GM18517 (cell line): Measurements from ENCODE around the gene JARID2.

Experiments
- ATAC-seq: cut with Tn5 transposase; IDR thresholded peaks from one replicate; pipeline ENCODE4 v1.9.1; 2021; ENCODE audit warnings: mild to moderate bottlenecking, moderate library complexity; ENCODE audit not compliant: unreplicated experiment

The JARID2 gene

GRCh38 chr6:15245361-15246216, at the start of gene JARID2:
Gene JARID2, plus strand, starts transcription at chr6:15246069. Its CDS starts 471 bp downstream, at chr6:15246540.
- ATAC-seq: peak; percentile 61

GRCh38 chr6:15200087-15200486, 45.8 kb upstream of the JARID2 start:
- no peak for ATAC-seq

DNA sequence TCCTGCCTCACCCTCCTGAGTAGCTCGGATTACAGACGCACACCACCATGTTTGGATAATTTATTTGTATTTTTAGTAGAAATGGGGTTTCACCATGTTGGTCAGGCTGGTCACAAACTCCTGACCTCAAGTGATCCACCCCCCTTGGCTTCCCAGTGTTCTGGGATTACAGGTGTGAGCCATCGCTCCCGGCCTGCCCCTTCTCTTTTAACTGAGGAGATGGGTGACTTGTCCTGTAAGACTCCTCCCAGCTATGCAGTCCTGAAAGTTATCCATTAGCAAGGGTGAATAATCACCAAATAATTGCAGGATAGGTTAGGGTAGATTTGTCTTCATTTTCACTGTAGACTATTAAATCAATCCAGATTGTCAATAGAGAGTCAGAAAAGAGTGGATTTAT, 40.5 kb upstream of the JARID2 start:
- ATAC-seq: no peak

DNA sequence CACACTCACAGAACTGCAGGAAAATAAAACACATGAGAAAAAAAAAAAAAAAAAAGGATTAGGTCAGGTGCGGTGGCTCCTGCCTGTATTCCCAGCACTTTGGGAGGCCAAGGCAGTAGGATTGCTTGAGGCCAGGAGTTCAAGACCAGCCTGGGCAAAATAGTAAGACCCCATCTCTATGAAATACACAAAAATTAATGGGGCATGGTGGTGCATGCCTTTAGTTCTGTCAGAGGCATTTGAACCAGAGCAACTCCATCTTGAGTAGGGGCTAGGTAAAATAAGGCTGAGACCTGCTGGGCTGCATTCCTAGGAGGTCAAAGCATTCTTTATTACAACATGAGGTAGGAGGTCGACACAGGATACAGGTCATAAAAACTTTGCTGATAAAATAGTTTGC, 39.0 kb upstream of the JARID2 start:
- ATAC-seq: no peak

GRCh38 chr6:15207923-15208322, 37.9 kb upstream of the JARID2 start:
- ATAC-seq: no peak

DNA sequence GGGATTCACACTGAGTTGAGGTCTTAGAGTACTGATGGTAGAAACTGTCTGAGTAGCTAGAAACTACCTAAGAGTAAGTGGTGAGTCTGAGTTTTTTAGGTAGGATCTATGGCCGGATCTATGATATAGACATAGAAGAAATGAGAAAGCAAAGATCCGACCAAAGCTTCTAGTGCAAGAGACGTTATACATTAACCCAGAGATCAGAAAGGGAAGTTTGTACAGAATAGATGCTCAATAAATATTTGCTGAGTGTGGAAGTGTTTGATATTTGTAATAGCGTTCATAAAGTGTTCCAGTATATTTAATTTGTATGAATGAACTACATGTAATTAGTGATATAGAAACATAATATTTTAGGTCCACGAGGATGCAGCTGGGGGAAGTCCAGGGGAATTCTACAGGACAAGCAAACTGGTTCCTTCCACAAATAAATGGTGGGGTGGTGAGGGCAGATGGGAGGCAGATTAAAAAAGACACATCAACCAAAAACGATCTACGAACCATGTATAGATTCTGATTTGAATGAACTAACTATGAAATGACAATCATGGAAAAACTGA, 31.9 kb upstream of the JARID2 start:
- ATAC-seq: no peak

DNA sequence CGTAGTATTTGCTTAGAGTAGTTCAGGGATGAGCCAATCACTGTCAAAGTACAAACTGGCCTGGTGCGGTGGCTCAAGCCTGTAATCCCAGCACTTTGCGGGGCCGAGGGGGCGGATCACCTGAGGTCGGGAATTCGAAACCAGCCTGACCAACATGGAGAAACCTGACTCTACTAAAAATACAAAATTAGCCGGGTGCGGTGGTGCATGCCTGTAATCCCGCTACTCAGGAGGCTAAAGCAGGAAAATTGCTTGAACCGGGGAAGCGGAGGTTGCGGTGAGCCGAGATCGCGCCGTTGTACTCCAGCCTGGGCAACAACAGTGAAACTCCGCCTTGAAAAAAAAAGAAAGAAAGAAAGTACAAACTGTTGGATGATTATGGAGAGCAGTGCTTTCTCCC, 27.5 kb upstream of the JARID2 start:
- no peak for ATAC-seq

GRCh38 chr6:15220062-15220461, 25.8 kb upstream of the JARID2 start:
- no peak for ATAC-seq

DNA sequence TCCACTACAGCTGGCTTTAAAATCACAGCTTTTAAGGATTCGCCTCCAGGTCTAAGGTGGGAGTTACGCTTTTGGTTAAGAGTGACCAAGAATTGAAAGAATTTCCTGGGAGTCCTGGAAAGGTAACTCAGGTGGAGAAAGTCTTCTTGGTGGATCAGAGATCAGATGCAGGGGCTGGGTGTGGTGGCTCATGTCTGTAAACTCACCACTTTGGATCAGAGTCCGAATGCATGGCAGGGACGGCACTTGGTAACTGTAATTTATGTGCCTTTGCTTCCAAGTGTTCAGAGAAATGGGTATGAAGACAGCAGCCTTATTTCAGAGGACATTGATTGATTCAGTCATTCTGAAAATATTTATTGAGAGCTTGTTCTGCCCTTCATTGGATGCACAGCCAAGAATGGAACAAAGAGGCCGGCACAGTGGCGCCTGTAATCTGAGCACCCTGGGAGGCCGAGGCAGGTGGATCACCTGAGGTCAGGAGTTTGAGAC, 18.0 kb upstream of the JARID2 start:
- ATAC-seq: no peak

DNA sequence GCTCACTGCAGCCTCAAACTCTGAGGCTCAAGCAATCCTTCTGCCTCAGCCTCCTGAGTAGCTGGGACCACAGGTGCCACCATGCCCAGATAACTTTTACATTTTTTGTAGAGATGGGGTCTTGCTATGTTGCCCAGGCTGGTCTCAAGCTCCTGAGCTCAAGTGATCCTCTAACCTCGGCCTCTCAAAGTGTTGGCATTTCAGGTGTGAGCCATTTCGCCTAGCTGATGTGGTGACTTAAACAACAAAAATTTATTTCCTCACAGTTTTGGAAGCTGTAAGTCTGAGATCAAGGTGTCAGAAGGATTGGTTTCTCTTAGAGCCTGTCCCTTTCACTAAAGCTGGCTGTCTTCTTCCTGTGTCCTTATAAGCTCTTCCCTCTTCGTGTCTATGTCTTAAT, 15.0 kb upstream of the JARID2 start:
- no peak for ATAC-seq

DNA sequence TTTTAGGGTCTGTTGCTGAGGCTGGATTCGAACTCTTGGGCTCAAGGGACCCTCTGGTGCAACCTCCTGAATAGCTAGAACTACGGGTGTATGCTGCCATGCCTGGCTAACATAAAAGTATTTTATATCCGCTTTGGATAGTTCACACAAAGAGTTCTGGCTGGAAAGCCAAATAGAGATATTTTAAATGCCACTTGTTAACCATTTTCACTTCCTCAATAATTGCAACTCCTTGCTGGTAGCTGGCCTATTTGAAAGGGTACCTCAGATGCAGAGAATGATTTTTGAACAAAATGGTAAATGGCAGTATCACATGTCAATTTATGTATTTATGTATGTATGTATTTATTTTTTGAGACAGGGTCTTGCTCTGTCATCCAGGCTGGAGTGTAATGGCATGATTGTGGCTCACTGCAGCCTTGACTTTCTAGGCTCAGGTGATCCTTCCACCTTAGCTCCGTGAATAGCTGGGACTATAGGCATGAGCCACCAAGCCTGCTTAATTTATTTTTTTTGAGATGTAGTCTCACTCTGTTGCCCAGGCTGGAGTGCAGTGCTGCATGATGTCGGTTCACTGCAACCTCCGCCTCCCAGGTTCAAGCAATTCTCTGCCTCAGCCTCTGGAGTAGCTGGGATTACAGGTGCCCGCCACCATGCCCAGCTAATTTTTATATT, 12.9 kb upstream of the JARID2 start:
- ATAC-seq: peak; percentile 56

- ATAC-seq: no peak
Observed at GRCh38 chr6:15234068-15234758, 11.7 kb upstream of the JARID2 start.

DNA sequence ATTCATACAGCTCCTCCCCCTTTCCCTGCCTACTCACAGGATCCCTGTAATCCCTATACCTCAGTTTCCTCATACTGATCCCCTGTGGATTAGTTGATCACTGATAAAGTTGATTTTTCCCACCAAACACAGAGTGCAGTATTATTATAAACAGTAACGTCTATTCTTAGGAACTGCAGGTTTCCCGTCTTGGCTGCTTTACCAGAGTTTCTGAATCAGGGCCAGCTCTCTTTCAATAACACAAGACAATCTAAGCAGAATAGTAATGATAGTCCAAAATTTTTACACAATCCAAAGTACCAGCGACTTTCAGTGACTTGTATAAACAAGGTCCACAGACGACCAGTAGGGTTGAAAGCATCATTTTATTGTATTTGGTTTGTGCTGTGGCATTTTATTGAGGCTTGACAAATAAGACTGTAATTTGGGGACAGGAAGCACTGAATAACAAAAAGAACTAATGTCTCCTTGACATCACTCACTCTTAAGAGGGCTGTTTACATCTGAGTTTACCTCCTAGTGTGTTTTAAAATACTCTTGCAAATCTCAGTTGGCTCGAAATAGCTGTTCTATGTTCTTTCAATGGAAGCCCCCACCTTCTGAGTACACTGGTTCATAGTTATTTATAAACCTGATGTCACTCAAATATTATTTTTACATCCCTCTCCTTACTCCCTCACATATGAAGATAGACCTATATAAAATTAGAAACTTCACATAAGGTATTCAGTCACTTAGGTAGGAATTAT, 6.1 kb upstream of the JARID2 start:
- no peak for ATAC-seq

DNA sequence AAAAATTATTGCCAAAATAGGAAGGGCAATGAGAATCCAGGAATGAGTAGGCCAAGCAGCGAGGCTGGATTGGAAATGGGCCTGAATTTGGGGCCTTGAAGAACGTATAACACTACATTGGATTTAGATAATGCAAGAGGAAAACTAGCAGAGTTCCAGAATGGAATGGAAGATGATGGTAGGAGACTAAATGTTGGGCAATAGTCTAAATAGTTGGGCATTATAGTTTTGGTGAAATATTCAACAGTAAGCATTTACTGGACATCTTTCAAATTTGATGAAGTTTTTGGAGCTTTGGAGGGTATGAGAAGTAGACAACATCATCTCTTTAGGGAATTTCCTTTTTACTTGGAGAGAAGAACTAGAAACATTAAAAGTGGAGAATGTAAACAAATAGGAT, 3.4 kb upstream of the JARID2 start:
- ATAC-seq: no peak

DNA sequence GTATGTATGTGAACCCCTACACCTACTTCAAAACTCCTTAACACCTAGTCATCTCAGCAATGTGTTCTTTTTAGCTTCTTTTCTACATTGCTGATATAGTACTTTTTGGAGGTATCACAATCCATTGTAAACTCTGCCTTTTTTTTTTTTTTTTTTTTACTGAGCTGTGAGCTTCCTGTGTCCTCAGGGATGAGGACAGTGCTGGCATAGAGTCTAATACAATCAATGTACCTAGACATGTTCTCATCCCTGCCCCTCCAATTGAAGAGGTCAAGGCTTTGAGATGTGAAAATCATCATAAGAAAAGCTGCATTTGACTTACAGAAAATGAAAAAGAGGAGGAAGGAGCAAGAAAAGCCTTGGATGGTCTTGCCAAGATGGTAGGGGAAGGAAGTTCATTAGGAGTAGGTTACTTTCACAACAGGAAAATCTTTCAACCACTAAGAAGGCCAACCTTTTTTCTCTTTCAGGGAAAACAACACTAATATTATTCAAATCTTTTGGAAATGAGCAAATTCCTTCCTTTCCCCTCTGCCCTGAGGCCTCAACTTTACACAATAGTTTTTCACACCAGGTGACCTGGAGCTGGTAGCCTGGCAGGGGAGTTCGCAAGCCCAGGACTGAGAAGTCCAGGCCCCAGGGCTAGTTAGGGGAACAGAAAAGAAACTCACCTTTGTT, 2.8 kb upstream of the JARID2 start:
- ATAC-seq: no peak

DNA sequence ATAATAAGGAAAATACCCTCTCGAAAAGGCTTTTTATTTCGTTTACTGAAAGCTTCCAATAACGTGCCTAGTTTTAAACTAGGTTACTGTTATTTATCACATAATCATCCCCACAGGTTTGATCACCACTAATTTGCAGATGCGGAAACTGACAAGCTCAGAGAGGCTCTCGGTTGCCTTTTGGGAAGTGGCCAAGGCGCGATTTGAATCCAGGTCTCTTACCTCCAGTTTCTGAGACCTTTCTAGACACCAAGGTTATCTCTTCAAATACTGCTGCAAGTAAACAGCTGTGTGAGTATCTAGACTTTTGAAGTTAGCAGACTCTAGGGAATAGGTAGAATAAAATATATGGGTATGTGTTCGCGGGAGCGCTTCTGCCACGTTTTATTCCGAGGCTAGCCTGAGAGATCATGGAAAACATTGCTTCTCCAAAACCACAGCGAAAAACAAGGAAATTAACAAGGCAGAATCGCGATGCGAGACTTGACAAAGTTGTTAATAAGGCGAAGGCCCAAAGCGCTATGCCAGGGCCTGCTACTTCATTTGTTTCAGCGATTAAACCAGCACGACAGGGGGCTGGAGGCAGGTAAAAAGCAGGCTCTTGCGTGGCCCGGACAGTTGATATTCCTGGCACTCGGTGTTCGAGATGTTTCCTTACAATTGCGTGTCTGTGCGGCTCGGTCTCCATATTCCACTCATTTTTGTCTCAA, 1.8 kb upstream of the JARID2 start:
- ATAC-seq: no peak

DNA sequence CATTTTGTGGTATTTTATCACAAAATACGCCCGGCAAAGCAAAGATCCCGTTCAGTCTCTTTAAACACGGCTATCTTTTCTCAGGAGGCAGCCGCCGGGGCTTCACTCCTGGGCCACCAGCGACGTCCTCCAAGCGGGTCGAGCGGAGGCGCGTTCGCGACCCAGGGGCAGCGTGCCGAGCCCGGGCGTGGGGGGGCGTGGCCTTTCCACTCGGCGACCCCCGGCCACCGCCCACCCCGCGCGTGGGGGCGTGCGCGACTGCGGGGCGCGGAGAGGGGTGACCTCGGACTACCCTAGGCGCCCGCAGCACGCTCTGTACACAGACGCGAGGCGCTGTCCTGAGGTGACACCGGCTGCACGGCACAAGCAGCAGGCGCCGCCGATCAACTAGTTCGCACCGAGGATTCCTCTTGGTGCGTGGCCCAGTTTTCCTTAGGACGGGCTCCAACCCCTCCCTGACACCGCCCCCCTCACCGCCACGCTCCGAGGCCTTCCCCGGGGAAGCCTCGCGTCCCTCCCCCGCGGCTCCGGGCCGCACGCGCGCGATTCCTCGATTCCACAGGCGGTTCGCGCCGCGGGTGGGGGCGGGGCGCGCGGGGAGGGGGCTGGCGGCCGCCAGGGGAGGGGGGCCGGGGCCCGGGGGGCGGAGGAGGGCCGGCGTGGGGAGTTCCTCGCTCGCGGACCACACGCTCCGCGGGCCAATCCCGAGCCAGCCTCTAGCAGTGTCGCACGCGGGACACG, 1.1 kb upstream of the JARID2 start:
- no peak for ATAC-seq

DNA sequence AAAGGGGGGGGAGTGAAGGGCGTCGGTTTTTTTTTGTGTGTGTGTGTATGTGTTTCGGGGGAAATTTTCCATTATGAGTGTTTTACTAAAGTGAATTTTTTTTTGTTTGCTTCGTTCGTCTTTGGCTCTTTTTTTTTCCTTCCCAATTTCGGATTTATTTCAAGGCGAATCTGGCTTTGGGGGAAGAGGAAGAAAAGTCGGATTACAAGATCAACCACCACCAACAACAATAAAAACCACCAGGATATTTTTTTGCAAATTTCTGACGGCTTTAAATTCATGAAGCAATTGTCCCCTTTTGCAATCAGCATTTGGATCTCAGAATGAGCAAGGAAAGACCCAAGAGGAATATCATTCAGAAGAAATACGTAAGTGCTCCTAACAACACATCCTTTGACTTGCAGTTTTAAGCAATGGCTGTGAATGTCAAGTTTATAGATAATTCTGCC, 372 bp downstream of the JARID2 start:
- ATAC-seq: no peak
